GM12878 (cell line): ENCODE results near the gene PCDHAC1. TPM values are rescaled to one million over a fixed set of nuclear protein-coding genes. Genes with fewer than 3 reads are reported as not detected.

Experiments used
- ATAC-seq: fragments of 200-7000 bp; cut with Tn5 transposase; 3 replicates; pipeline ENCODE4 v1.9.1; 2020; ENCODE audit warnings: mild to moderate bottlenecking, moderate library complexity
- BruUV-seq: library from RNA; stranded (reverse); fragments of 400-500 nt; replicated peaks from 2 replicates; lab custom pipeline; 2021; lab: Mats Ljungman, UMichigan
- CTCF ChIA-PET: fragments of 300-600 bp; sonication (Branson Sonifier 250); formaldehyde crosslinking; extraction: SDS; loops from one replicate; lab custom pipeline; 2021; ENCODE audit warnings: inconsistent platforms; lab: Yijun Ruan, JAX
- POLR2A ChIA-PET: fragments of 350-600 bp; formaldehyde crosslinking; extraction: SDS; loops from one replicate; lab custom pipeline; 2021; ENCODE audit warnings: inconsistent platforms; lab: Charles Lee
- RAD21 ChIA-PET: fragments of 300-600 bp; sonication (Branson Sonifier 250); formaldehyde crosslinking; loops from one replicate; lab custom pipeline; 2023; ENCODE audit warnings: antibody characterized with exemption; ENCODE audit not compliant: unreplicated experiment; lab: Charles Lee
- SMC1A ChIA-PET: fragments of 300-600 bp; sonication (Branson Sonifier 250); formaldehyde crosslinking; loops from one replicate; lab custom pipeline; 2023; ENCODE audit not compliant: unreplicated experiment, uncharacterized antibody; lab: Charles Lee
- DNase-seq: peaks from one replicate; pipeline ENCODE4 v3.0.0-alpha.2; 2011; ENCODE audit warnings: low read depth, low spot score
- FAIRE-seq: peaks from 3 replicates; lab custom pipeline; 2011; peaks lifted over from hg19 to GRCh38; lab: Jason Lieb, UNC
- H2AFZ ChIP-seq: 2 replicates; pipeline ENCODE4 v1.6.0; 2011; ENCODE audit warnings: low read depth, low read length, control low read depth; ENCODE audit not compliant: control insufficient read depth
- H3K27ac ChIP-seq: 2 replicates; pipeline ENCODE4 v1.5.1; 2011; ENCODE audit warnings: control low read depth; ENCODE audit not compliant: control insufficient read depth, insufficient read depth
- H3K27me3 ChIP-seq, 2 experiments: replicated peaks in 1 of 2; 2 replicates each; pipeline versions ENCODE4 v1.6.0 to v1.6.1; 2011; ENCODE audit warnings: low read length in 1 of 2; ENCODE audit not compliant: control insufficient read depth in 2 of 2, insufficient read depth in 2 of 2
- H3K36me3 ChIP-seq, 2 experiments: 2 replicates each; pipeline ENCODE4 v1.5.1; 2011; ENCODE audit warnings: low read length in 1 of 2; ENCODE audit not compliant: control insufficient read depth in 2 of 2, insufficient read depth in 2 of 2
- H3K4me1 ChIP-seq: 2 replicates; pipeline ENCODE4 v1.6.1; 2011; ENCODE audit warnings: mild to moderate bottlenecking, low read length, moderate library complexity, mixed read lengths; ENCODE audit not compliant: control insufficient read depth, insufficient read depth
- H3K4me2 ChIP-seq: 2 replicates; pipeline ENCODE4 v1.6.0; 2011; ENCODE audit warnings: control low read depth; ENCODE audit not compliant: control insufficient read depth, insufficient read depth
- H3K4me3 ChIP-seq: fragments of 200-600 bp; sonication (generic); 2 replicates; pipeline ENCODE4 v1.5.1; 2016
- H3K79me2 ChIP-seq: 2 replicates; pipeline ENCODE4 v1.6.0; 2011; ENCODE audit warnings: low read length; ENCODE audit not compliant: control insufficient read depth, insufficient read depth
- H3K9ac ChIP-seq: 2 replicates; pipeline ENCODE4 v1.8.0; 2011; ENCODE audit warnings: low read length, control low read depth, mixed read lengths; ENCODE audit not compliant: control insufficient read depth, insufficient read depth
- H3K9me3 ChIP-seq: replicated peaks from 3 replicates; pipeline ENCODE4 v1.5.1; 2011; ENCODE audit warnings: mild to moderate bottlenecking, low read length; ENCODE audit not compliant: control insufficient read depth, insufficient read depth
- H4K20me1 ChIP-seq: 2 replicates; pipeline ENCODE4 v1.6.0; 2011; ENCODE audit not compliant: control insufficient read depth, insufficient read depth
- BHLHE40 ChIP-seq, 2 experiments: fragments of 450-650 bp in 1 of 2; IDR thresholded peaks; 2 replicates each; pipeline ENCODE4 v1.6.1; 2011 to 2017; ENCODE audit warnings: low read depth in 2 of 2, borderline replicate concordance in 1 of 2, improper control_type of control experiment in 1 of 2, low read length in 1 of 2, mild to moderate bottlenecking in 1 of 2
- CHD4 ChIP-seq: fragments of 200-600 bp; sonication (generic); IDR thresholded peaks from 2 replicates; pipeline ENCODE4 v1.6.1; 2016; ENCODE audit warnings: mild to moderate bottlenecking
- EED ChIP-seq: sonication (generic); IDR thresholded peaks from 2 replicates; pipeline ENCODE4 v1.6.1; 2016; ENCODE audit warnings: antibody characterized with exemption, low read depth
- EP300 ChIP-seq, 2 experiments: fragments of 150-350 bp in 1 of 2; IDR thresholded peaks; 2 replicates each; pipeline ENCODE4 v1.6.1; 2011 to 2012; ENCODE audit warnings: low read depth in 2 of 2, low read length in 2 of 2, borderline replicate concordance in 1 of 2, improper control_type of control experiment in 1 of 2, inconsistent platforms in 1 of 2; ENCODE audit not compliant: control insufficient read depth in 1 of 2
- ESRRA ChIP-seq: IDR thresholded peaks from 2 replicates; pipeline ENCODE4 v1.6.1; 2012; ENCODE audit warnings: mild to moderate bottlenecking, low read length, improper control_type of control experiment
- HCFC1 ChIP-seq: fragments of 150-350 bp; IDR thresholded peaks from 2 replicates; pipeline ENCODE4 v1.6.1; 2014; ENCODE audit warnings: low read length
- KDM1A ChIP-seq: fragments of 200-600 bp; sonication (generic); IDR thresholded peaks from 2 replicates; pipeline ENCODE4 v1.6.1; 2016; ENCODE audit warnings: borderline replicate concordance
- LARP7 ChIP-seq: fragments of 450-650 bp; IDR thresholded peaks from 2 replicates; pipeline ENCODE4 v1.6.1; 2017; ENCODE audit warnings: mild to moderate bottlenecking
- NFYB ChIP-seq: IDR thresholded peaks from 2 replicates; pipeline ENCODE4 v1.6.1; 2011; ENCODE audit warnings: low read depth, mild to moderate bottlenecking, low read length, improper control_type of control experiment, moderate library complexity; ENCODE audit not compliant: insufficient read depth
- POU2F2 ChIP-seq: IDR thresholded peaks from 3 replicates; pipeline ENCODE4 v1.6.1; 2011; ENCODE audit warnings: low read depth, mild to moderate bottlenecking, low read length, borderline replicate concordance
- SMC3 ChIP-seq: IDR thresholded peaks from 2 replicates; pipeline ENCODE4 v1.6.1; 2011; ENCODE audit warnings: low read length, improper control_type of control experiment, borderline replicate concordance
- TBL1XR1 ChIP-seq: IDR thresholded peaks from 2 replicates; pipeline ENCODE4 v1.6.1; 2012; ENCODE audit warnings: low read depth, low read length, improper control_type of control experiment
- YBX1 ChIP-seq: fragments of 450-650 bp; IDR thresholded peaks from 2 replicates; pipeline ENCODE4 v1.6.1; 2016; ENCODE audit warnings: antibody characterized with exemption
- ZZZ3 ChIP-seq: IDR thresholded peaks from 2 replicates; pipeline ENCODE4 v1.6.1; 2011; ENCODE audit warnings: low read depth; ENCODE audit not compliant: control insufficient read depth, insufficient read length
- WGBS: methylation state at CpG from one replicate; pipeline ENCODE4 v1.1.6; 2016; ENCODE audit warnings: low lambda C conversion rate; ENCODE audit not compliant: insufficient replicate concordance, insufficient coverage; ENCODE audit errors: missing lambda C conversion rate; 5-methylcytosine and 5-hydroxymethylcytosine counted together
- in situ Hi-C: fragments of 300-500 bp; cut with MboI; formaldehyde crosslinking; loops from 9 replicates; pipeline ENCODE4 v1.14.3; 2018; ENCODE audit warnings: mixed read lengths
- intact Hi-C: fragments of 100-400 bp; cut with micrococcal nuclease; formaldehyde crosslinking; loops from one replicate; pipeline ENCODE4 v1.14.2; 2022; ENCODE audit not compliant: unreplicated experiment
- polyA plus RNA-seq, 11 experiments: library from polyadenylated mRNA; depleted of rRNA in 4 of 11; unstranded in 6 of 11; stranded (reverse) in 5 of 11; fragments of >200 nt; fragmentation: Nextera tagmentation in 4 of 11; fragmentation: Illumina TruSeq in 1 of 11; extraction: Ambion mirVana in 4 of 11; extraction: Trizol in 1 of 11; gene quantifications; 1 replicate in 1 of 11; 2 replicates in 10 of 11; pipeline versions ENCODE4 v1.2.1 to v1.2.3, GENCODE V29; 2011 to 2016; ENCODE audit warnings: inconsistent platforms in 2 of 11, missing spikeins in 2 of 11, low read depth in 1 of 11
- total RNA-seq, 4 experiments: library from RNA; depleted of rRNA in 3 of 4; stranded (reverse); fragments of >200 nt in 3 of 4; fragmentation: Illumina TruSeq in 1 of 4; extraction: Trizol in 1 of 4; gene quantifications; 2 replicates each; pipeline versions ENCODE4 v1.2.1 to v1.2.3, GENCODE V29; 2013 to 2021
- TF ChIP-seq, protein P1 (sequence below): IDR thresholded peaks from 2 replicates; pipeline ENCODE4 v1.6.1; 2011; ENCODE audit warnings: low read depth, mild to moderate bottlenecking, low read length, moderate library complexity, borderline replicate concordance; ENCODE audit errors: extremely low read depth
- TF ChIP-seq, protein P2 (sequence below): fragments of 450-650 bp; formaldehyde crosslinking; IDR thresholded peaks from 2 replicates; pipeline ENCODE4 v1.4.0; 2020; ENCODE audit warnings: mild to moderate bottlenecking, moderate library complexity
- TF ChIP-seq, protein P3 (sequence below): fragments of 450-650 bp; IDR thresholded peaks from 2 replicates; pipeline ENCODE4 v1.6.1; 2018; ENCODE audit warnings: borderline replicate concordance, mild to moderate bottlenecking; ENCODE audit not compliant: partially characterized antibody

Gene PCDHAC1
- total and polyA plus RNA-seq, 10 of the 15 experiments (the other 5 are each of a cell fraction or from before 2014, with no cell fraction given): not detected

DNA sequence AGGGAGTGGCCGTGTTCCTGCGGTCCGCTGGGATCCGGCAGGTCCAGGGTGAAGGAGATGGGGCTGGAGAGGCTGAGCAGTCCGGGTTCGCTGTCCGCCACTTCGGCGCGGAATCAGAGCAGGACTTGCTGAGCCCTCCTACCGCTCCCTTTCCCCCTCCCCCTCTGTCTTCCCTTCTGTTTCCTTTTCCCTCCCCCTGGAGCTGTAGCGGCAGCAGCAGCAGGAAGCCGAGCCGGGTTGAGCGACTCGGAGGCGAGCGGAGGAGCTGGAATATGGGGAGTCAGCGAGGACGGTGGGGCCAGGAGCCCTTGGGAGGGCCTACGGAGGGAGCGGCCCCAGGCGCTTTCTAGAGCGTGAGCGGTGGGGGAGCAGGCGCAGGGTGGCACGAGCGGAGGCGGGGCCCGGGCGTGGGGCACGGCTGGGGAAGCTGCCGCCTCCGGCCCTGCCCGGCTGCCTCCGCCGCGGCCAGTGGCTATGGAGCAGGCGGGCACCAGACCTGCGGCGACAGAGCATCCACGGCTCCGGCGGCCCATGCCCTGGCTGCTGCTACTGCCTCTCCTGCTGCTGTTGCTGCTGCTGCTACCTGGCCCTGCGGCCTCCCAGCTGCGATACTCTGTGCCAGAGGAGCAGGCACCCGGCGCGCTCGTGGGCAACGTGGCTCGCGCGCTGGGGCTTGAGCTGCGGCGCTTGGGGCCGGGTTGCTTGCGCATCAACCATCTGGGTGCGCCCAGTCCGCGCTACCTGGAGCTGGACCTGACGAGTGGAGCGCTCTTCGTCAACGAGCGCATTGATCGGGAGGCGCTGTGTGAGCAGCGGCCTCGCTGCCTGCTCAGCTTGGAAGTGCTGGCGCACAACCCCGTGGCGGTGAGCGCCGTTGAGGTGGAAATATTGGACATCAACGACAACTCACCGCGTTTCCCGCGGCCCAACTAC, 40.5 kb downstream of the PCDHAC1 start, which contains the start of gene PCDHAC2:
Gene PCDHAC2 (plus strand): TSS at position 184 of the 933 bp plus-strand sequence. CDS start 291 bp downstream, at position 475.
- Histone ChIP-seq H3K9me3 (peaks cover 2% of the 10 kb centered on the region; the same call in 1 of the 3 replicates), H3K4me2 (no peak within 1 kb of the TSS), H2AFZ (no peak within 1 kb of the TSS), H3K27me3 (no peaks in the 10 kb centered on the region), H3K4me3 (no peak within 1 kb of the TSS)
- RAD21 ChIA-PET: no interaction called here
- POLR2A ChIA-PET: no interaction called here
- CTCF ChIA-PET: no interaction called here
- FAIRE-seq: no peak
- WGBS: 51% methylated on average over 53 of the region's 80 CpGs
- TF ChIP-seq TBL1XR1 (no peak), EP300 (IDR thresholded peaks at IDR 0.05; ENCODE audit: borderline replicate concordance in 1 of 2, control insufficient read depth in 1 of 2, low read depth in 2 of 2, low read length in 2 of 2) (no peak), EED (no peak), BHLHE40 (IDR thresholded peaks at IDR 0.05; ENCODE audit: borderline replicate concordance in 1 of 2, low read depth in 2 of 2, low read length in 1 of 2) (no peak), LARP7 (no peak), SMC3 (no peak), ZZZ3 (no peak), POU2F2 (no peak), NFYB (no peak), KDM1A (no peak), ESRRA (no peak), HCFC1 (no peak), YBX1 (no peak), CHD4 (no peak)
- TF ChIP-seq, protein P1, sequence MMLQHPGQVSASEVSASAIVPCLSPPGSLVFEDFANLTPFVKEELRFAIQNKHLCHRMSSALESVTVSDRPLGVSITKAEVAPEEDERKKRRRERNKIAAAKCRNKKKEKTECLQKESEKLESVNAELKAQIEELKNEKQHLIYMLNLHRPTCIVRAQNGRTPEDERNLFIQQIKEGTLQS: no peak
- TF ChIP-seq, protein P2, sequence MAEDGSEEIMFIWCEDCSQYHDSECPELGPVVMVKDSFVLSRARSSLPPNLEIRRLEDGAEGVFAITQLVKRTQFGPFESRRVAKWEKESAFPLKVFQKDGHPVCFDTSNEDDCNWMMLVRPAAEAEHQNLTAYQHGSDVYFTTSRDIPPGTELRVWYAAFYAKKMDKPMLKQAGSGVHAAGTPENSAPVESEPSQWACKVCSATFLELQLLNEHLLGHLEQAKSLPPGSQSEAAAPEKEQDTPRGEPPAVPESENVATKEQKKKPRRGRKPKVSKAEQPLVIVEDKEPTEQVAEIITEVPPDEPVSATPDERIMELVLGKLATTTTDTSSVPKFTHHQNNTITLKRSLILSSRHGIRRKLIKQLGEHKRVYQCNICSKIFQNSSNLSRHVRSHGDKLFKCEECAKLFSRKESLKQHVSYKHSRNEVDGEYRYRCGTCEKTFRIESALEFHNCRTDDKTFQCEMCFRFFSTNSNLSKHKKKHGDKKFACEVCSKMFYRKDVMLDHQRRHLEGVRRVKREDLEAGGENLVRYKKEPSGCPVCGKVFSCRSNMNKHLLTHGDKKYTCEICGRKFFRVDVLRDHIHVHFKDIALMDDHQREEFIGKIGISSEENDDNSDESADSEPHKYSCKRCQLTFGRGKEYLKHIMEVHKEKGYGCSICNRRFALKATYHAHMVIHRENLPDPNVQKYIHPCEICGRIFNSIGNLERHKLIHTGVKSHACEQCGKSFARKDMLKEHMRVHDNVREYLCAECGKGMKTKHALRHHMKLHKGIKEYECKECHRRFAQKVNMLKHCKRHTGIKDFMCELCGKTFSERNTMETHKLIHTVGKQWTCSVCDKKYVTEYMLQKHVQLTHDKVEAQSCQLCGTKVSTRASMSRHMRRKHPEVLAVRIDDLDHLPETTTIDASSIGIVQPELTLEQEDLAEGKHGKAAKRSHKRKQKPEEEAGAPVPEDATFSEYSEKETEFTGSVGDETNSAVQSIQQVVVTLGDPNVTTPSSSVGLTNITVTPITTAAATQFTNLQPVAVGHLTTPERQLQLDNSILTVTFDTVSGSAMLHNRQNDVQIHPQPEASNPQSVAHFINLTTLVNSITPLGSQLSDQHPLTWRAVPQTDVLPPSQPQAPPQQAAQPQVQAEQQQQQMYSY: no peak
- TF ChIP-seq, protein P3, sequence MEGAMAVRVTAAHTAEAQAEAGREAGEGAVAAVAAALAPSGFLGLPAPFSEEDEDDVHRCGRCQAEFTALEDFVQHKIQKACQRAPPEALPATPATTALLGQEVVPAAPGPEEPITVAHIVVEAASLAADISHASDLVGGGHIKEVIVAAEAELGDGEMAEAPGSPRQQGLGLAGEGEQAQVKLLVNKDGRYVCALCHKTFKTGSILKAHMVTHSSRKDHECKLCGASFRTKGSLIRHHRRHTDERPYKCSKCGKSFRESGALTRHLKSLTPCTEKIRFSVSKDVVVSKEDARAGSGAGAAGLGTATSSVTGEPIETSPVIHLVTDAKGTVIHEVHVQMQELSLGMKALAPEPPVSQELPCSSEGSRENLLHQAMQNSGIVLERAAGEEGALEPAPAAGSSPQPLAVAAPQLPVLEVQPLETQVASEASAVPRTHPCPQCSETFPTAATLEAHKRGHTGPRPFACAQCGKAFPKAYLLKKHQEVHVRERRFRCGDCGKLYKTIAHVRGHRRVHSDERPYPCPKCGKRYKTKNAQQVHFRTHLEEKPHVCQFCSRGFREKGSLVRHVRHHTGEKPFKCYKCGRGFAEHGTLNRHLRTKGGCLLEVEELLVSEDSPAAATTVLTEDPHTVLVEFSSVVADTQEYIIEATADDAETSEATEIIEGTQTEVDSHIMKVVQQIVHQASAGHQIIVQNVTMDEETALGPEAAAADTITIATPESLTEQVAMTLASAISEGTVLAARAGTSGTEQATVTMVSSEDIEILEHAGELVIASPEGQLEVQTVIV: no peak
- TF ChIP-seq, all 136 proteins: peak for 0
- intact Hi-C loops: no loop called here
- Histone ChIP-seq H3K79me2 (no peaks in the 10 kb centered on the region), H4K20me1 (no peaks in the 10 kb centered on the region), H3K9ac (no peak within 1 kb of the TSS), H3K36me3 (no peaks in the 10 kb centered on the region), H3K27ac (no peak within 1 kb of the TSS), H3K4me1 (no peaks in the 10 kb centered on the region)
- SMC1A ChIA-PET: no interaction called here
- DNase-seq: no peak
- BruUV-seq: no TSS peak
- ATAC-seq: no peak
- in situ Hi-C loops: no loop called here
